Measurements from ENCODE around the gene TDRKH. TPM values are rescaled to one million over a fixed set of nuclear protein-coding genes. Genes with fewer than 3 reads are reported as not detected.

The TDRKH gene
- total and polyA plus RNA-seq, 2 of the 13 experiments (the other 11 are each of a cell fraction or from before 2014, with no cell fraction given), result 3.9 to 5.4 TPM

GRCh38 chr1:151834239-151834638, 43.9 kb upstream of the TDRKH start (continued):
- TF ChIP-seq BCL6 (CRISPR knock-in tag; IDR thresholded peaks at IDR 0.05) (0 out of 2 replicates have a peak, but pooled peaks have one; percentile 21), ZNF772 (CRISPR knock-in tag; IDR thresholded peaks at IDR 0.05) (no peak), DR1 (CRISPR knock-in tag; IDR thresholded peaks at IDR 0.05) (no peak), TBX2 (CRISPR knock-in tag; IDR thresholded peaks at IDR 0.05; ENCODE audit: borderline replicate concordance) (no peak), FOSL1 (CRISPR knock-in tag; IDR thresholded peaks at IDR 0.05; ENCODE audit: borderline replicate concordance) (no peak), FOXK2 (IDR thresholded peaks at IDR 0.05) (no peak), MYC (CRISPR knock-in tag; IDR thresholded peaks at IDR 0.05; ENCODE audit: borderline replicate concordance) (no peak), TFDP1 (CRISPR knock-in tag; IDR thresholded peaks at IDR 0.05; ENCODE audit: borderline replicate concordance) (no peak), PAX8 (CRISPR knock-in tag; IDR thresholded peaks at IDR 0.05; ENCODE audit: borderline replicate concordance) (no peak), ZNF275 (CRISPR knock-in tag; IDR thresholded peaks at IDR 0.05; ENCODE audit: borderline replicate concordance) (no peak), HOXA7 (CRISPR knock-in tag; IDR thresholded peaks at IDR 0.05) (no peak), ZBTB38 (CRISPR knock-in tag; IDR thresholded peaks at IDR 0.05) (no peak), XRCC5 (optimal IDR thresholded peaks at IDR 0.05; ENCODE audit: low read length) (no peak), CSRNP1 (CRISPR knock-in tag; IDR thresholded peaks at IDR 0.05) (no peak), NFIC (IDR thresholded peaks at IDR 0.05; ENCODE audit: low read length) (no peak), ZNF501 (CRISPR knock-in tag; IDR thresholded peaks at IDR 0.05) (no peak), AHDC1 (CRISPR knock-in tag; IDR thresholded peaks at IDR 0.05; ENCODE audit: borderline replicate concordance) (no peak), ZFP90 (CRISPR knock-in tag; IDR thresholded peaks at IDR 0.05; ENCODE audit: borderline replicate concordance) (no peak), CEBPB (IDR thresholded peaks at IDR 0.05; ENCODE audit: borderline replicate concordance, low read depth, low read length) (no peak), ZNF468 (CRISPR knock-in tag; IDR thresholded peaks at IDR 0.05) (no peak), ZNF597 (CRISPR knock-in tag; IDR thresholded peaks at IDR 0.05) (no peak)
